HuH-7 (cell line): ENCODE results near the gene MAN1C1.

ENCODE experiments used
- DNase-seq: peaks from one replicate; pipeline ENCODE4 v3.0.0; 2011; ENCODE audit warnings: low spot score

The MAN1C1 gene

GRCh38 chr1:25616095-25616986 is at the start of gene MAN1C1:
Gene MAN1C1, plus strand, starts transcription at chr1:25616791. Its CDS starts 1,007 bp downstream, at chr1:25617798.
- peak; percentile 95 for DNase-seq

- no peak for DNase-seq
Measured at GRCh38 chr1:25567710-25568089, 48.9 kb upstream of the MAN1C1 start.

- DNase-seq, result no peak
Measured at GRCh38 chr1:25568090-25568833, 48.3 kb upstream of the MAN1C1 start.

- no peak for DNase-seq
Measured at GRCh38 chr1:25568834-25569596, 47.6 kb upstream of the MAN1C1 start.

- DNase-seq, result no peak
Measured at GRCh38 chr1:25569597-25570396, 46.8 kb upstream of the MAN1C1 start.

- DNase-seq, result no peak
Measured at GRCh38 chr1:25570798-25571521, 45.6 kb upstream of the MAN1C1 start.

GRCh38 chr1:25571522-25571970 is 45.0 kb upstream of the MAN1C1 start:
- DNase-seq, result no peak

- DNase-seq, result no peak
Measured at GRCh38 chr1:25572107-25572506, 44.5 kb upstream of the MAN1C1 start.

GRCh38 chr1:25572708-25573590 is 43.6 kb upstream of the MAN1C1 start:
- peak; percentile 85 for DNase-seq

- peak; percentile 69 for DNase-seq
Measured at GRCh38 chr1:25573591-25573930, 43.0 kb upstream of the MAN1C1 start.

GRCh38 chr1:25573961-25574360 is 42.6 kb upstream of the MAN1C1 start:
- no peak for DNase-seq

- DNase-seq, result no peak
Measured at GRCh38 chr1:25575191-25575590, 41.4 kb upstream of the MAN1C1 start.

- no peak for DNase-seq
Measured at GRCh38 chr1:25576459-25577133, 40.0 kb upstream of the MAN1C1 start.

- no peak for DNase-seq
Measured at GRCh38 chr1:25577134-25577920, 39.3 kb upstream of the MAN1C1 start.

- no peak for DNase-seq
Measured at GRCh38 chr1:25579292-25580252, 37.0 kb upstream of the MAN1C1 start.

GRCh38 chr1:25580927-25581326 is 35.7 kb upstream of the MAN1C1 start:
- DNase-seq, result no peak

- DNase-seq, result no peak
Measured at GRCh38 chr1:25581764-25582163, 34.8 kb upstream of the MAN1C1 start.
